GM23338 (cell line): ENCODE measurements around the gene RHOBTB3. TPM values are rescaled to one million over a fixed set of nuclear protein-coding genes. Genes with fewer than 3 reads are reported as not detected.

Experiments
- ATAC-seq: fragments of 200-7000 bp; cut with Tn5 transposase; 3 replicates; pipeline ENCODE4 v1.9.1; 2020
- DNase-seq: peaks from one replicate; pipeline ENCODE4 v3.0.0-alpha.2; 2015; ENCODE audit warnings: low spot score
- H2AFZ ChIP-seq: fragments of 200-600 bp; sonication (generic); 2 replicates; pipeline ENCODE4 v1.8.0; 2016; ENCODE audit warnings: antibody characterized with exemption, mild to moderate bottlenecking, moderate library complexity
- H3F3A ChIP-seq: fragments of 200-600 bp; sonication (generic); replicated peaks from 2 replicates; pipeline ENCODE4 v1.8.0; 2017; ENCODE audit warnings: antibody characterized with exemption, mixed run types, low read depth
- H3K27ac ChIP-seq: fragments of 200-600 bp; sonication (generic); 2 replicates; pipeline ENCODE4 v1.6.1; 2016; ENCODE audit warnings: low read depth
- H3K27me3 ChIP-seq: fragments of 200-600 bp; sonication (generic); 2 replicates; pipeline ENCODE4 v1.8.0; 2016; ENCODE audit warnings: mild to moderate bottlenecking, mixed run types, moderate library complexity; ENCODE audit not compliant: insufficient read depth
- H3K36me3 ChIP-seq: fragments of 200-600 bp; sonication (generic); 2 replicates; pipeline ENCODE4 v1.8.0; 2016; ENCODE audit warnings: mild to moderate bottlenecking; ENCODE audit not compliant: insufficient read depth
- H3K4me1 ChIP-seq: fragments of 200-600 bp; sonication (generic); 2 replicates; pipeline ENCODE4 v1.8.0; 2016; ENCODE audit warnings: mild to moderate bottlenecking, moderate library complexity; ENCODE audit not compliant: insufficient read depth
- H3K4me2 ChIP-seq: fragments of 200-600 bp; sonication (generic); 2 replicates; pipeline ENCODE4 v1.7.1; 2017; ENCODE audit warnings: mixed run types
- H3K4me3 ChIP-seq: fragments of 200-600 bp; sonication (generic); 2 replicates; pipeline ENCODE4 v1.6.1; 2016; ENCODE audit warnings: mixed run types
- H3K79me2 ChIP-seq: fragments of 200-600 bp; sonication (generic); replicated peaks from 2 replicates; pipeline ENCODE4 v1.8.0; 2017; ENCODE audit warnings: mild to moderate bottlenecking; ENCODE audit not compliant: insufficient read depth
- H3K9me2 ChIP-seq: fragments of 200-600 bp; sonication (generic); 2 replicates; pipeline ENCODE4 v1.8.0; 2017; ENCODE audit not compliant: insufficient read depth
- H4K20me1 ChIP-seq: fragments of 200-600 bp; sonication (generic); replicated peaks from 2 replicates; pipeline ENCODE4 v1.8.0; 2017; ENCODE audit warnings: mild to moderate bottlenecking; ENCODE audit not compliant: insufficient read depth
- H3K27ac Mint-ChIP-seq: 2 replicates; pipeline ENCODE4 v1.8.0; 2020; ENCODE audit warnings: inconsistent platforms, mild to moderate bottlenecking, moderate library complexity, mixed read lengths
- H3K27me3 Mint-ChIP-seq: 3 replicates; pipeline ENCODE4 v1.8.0; 2022; ENCODE audit warnings: low read depth, mild to moderate bottlenecking, moderate library complexity, mixed read lengths, inconsistent platforms; ENCODE audit not compliant: insufficient read depth, poor library complexity
- H3K36me3 Mint-ChIP-seq: 3 replicates; pipeline ENCODE4 v1.8.0; 2021; ENCODE audit warnings: low read depth, mild to moderate bottlenecking, inconsistent platforms, moderate library complexity, mixed read lengths
- H3K4me1 Mint-ChIP-seq: 3 replicates; pipeline ENCODE4 v1.8.0; 2020; ENCODE audit warnings: mild to moderate bottlenecking, inconsistent platforms, mixed read lengths
- H3K4me3 Mint-ChIP-seq: 3 replicates; pipeline ENCODE4 v1.8.0; 2021; ENCODE audit warnings: moderate library complexity, mild to moderate bottlenecking, inconsistent platforms, mixed read lengths
- H3K9me3 Mint-ChIP-seq: 3 replicates; pipeline ENCODE4 v1.8.0; 2020; ENCODE audit warnings: moderate library complexity, mild to moderate bottlenecking, inconsistent platforms, mixed read lengths
- CREB1 ChIP-seq: fragments of 250-450 bp; sonication (Bioruptor Pico); IDR thresholded peaks from 2 replicates; pipeline ENCODE4 v1.5.0; 2020; ENCODE audit warnings: low read depth, mild to moderate bottlenecking, moderate library complexity
- EZH2 ChIP-seq: fragments of 200-600 bp; sonication (generic); IDR thresholded peaks from one replicate; pipeline ENCODE4 v1.8.0; 2017; ENCODE audit warnings: antibody characterized with exemption, mild to moderate bottlenecking, low read depth; ENCODE audit not compliant: unreplicated experiment
- EZH2phosphoT487 ChIP-seq: fragments of 200-600 bp; sonication (generic); IDR thresholded peaks from one replicate; pipeline ENCODE4 v1.8.1; 2018; ENCODE audit warnings: antibody characterized with exemption; ENCODE audit not compliant: unreplicated experiment
- JUNB ChIP-seq: IDR thresholded peaks from one replicate; pipeline ENCODE4 v1.6.1; 2016; ENCODE audit warnings: antibody characterized with exemption; ENCODE audit not compliant: unreplicated experiment
- NANOG ChIP-seq: IDR thresholded peaks from 2 replicates; pipeline ENCODE4 v1.6.1; 2016; ENCODE audit warnings: antibody characterized with exemption, borderline replicate concordance
- POLR2AphosphoS5 ChIP-seq: IDR thresholded peaks from 2 replicates; pipeline ENCODE4 v1.6.1; 2016; ENCODE audit warnings: antibody characterized with exemption, low read depth
- STAT1 ChIP-seq: IDR thresholded peaks from one replicate; pipeline ENCODE4 v1.6.1; 2016; ENCODE audit warnings: antibody characterized with exemption; ENCODE audit not compliant: unreplicated experiment
- ZNF114 ChIP-seq: fragments of 250-450 bp; sonication (Bioruptor Pico); IDR thresholded peaks from 2 replicates; pipeline ENCODE4 v1.5.0; 2020; ENCODE audit warnings: mild to moderate bottlenecking, moderate library complexity
- ZNF331 ChIP-seq: fragments of 250-450 bp; sonication (Bioruptor Pico); IDR thresholded peaks from 2 replicates; pipeline ENCODE4 v1.5.0; 2020; ENCODE audit warnings: low read depth, mild to moderate bottlenecking, moderate library complexity
- polyA plus RNA-seq: library from polyadenylated mRNA; unstranded; fragments of >200 nt; fragmentation: Nextera tagmentation; extraction: Ambion mirVana; gene quantifications from 2 replicates; pipeline ENCODE4 v1.2.1, GENCODE V29; 2016
- total RNA-seq: library from RNA; depleted of rRNA; stranded (reverse); fragments of >200 nt; shearing (Covaris generic); gene quantifications from 2 replicates; pipeline ENCODE4 v1.2.3, GENCODE V29; 2014
- TF ChIP-seq, protein P1 (sequence below): fragments of 250-450 bp; sonication (Bioruptor Pico); IDR thresholded peaks from 2 replicates; pipeline ENCODE4 v1.5.0; 2020; ENCODE audit warnings: mild to moderate bottlenecking, moderate library complexity
- TF ChIP-seq, protein P2 (sequence below): IDR thresholded peaks from one replicate; pipeline ENCODE4 v1.6.1; 2018; ENCODE audit warnings: antibody characterized with exemption; ENCODE audit not compliant: unreplicated experiment
- TF ChIP-seq, protein P3 (sequence below), 2 experiments: fragments of 200-600 bp in 1 of 2; sonication (generic) in 1 of 2; conservative IDR thresholded peaks; 2 replicates each; pipeline versions ENCODE4 v1.5.1 to v1.6.1; 2016 to 2017; ENCODE audit warnings: antibody characterized with exemption in 2 of 2, low read depth in 2 of 2, mild to moderate bottlenecking in 2 of 2, moderate library complexity in 1 of 2
- TF ChIP-seq, protein P4 (sequence below): IDR thresholded peaks from 2 replicates; pipeline ENCODE4 v1.6.1; 2016; ENCODE audit warnings: antibody characterized with exemption

RHOBTB3 gene
- total and polyA plus RNA-seq, 2 experiments from 2014 or later = 10.0 to 13.4 TPM

DNA sequence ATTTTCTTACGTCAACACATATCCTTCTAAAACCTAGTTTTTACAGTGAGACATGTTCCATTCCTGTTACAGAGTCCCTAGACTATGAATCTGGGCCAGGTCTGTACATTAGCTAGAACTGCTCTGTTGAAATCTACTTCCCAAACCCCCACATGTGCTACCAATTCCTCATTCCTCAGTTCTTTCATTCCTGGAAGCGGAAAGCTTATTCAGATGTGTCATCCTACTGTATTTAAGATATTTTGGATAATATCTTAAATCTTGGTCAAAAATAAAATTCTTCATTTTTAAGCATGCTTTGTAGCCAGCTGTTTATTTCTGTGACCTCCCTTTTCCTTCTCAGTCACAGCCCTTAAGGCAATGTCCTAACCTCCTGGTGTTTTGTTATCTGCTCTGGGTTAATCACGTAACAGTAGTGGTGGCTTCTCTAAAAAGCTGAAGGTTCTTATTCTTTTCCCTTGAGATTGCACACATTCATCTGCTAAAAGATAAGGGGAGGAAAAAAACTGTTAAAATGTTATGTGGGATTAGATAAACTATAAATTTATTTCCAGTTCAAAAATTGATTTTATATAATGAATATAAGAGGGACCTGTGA is 55.8 kb downstream of the RHOBTB3 start:
- Histone ChIP-seq H3K4me3 (no peak overlapping the region), H3K4me2 (no peak overlapping the region), H3K9me2 (no peaks in the 10 kb centered on the region), H3K36me3 (no peaks in the 10 kb centered on the region), H3F3A (no peaks in the 10 kb centered on the region), H3K27ac (no peak overlapping the region), H3K79me2 (no peaks in the 10 kb centered on the region), H4K20me1 (no peaks in the 10 kb centered on the region), H3K4me1 (no peaks in the 10 kb centered on the region), H2AFZ (no peak overlapping the region), H3K27me3 (no peaks in the 10 kb centered on the region)
- Mint-ChIP-seq H3K27me3 (no peaks in the 10 kb centered on the region), H3K36me3 (no peaks in the 10 kb centered on the region; the same call in 2 of the 3 replicates), H3K27ac (no peak overlapping the region), H3K9me3 (peaks cover 2% of the 10 kb centered on the region; the same call in 2 of the 3 replicates), H3K4me1 (no peaks in the 10 kb centered on the region), H3K4me3 (no peak overlapping the region)
- no peak for ATAC-seq
- TF ChIP-seq, protein P1, sequence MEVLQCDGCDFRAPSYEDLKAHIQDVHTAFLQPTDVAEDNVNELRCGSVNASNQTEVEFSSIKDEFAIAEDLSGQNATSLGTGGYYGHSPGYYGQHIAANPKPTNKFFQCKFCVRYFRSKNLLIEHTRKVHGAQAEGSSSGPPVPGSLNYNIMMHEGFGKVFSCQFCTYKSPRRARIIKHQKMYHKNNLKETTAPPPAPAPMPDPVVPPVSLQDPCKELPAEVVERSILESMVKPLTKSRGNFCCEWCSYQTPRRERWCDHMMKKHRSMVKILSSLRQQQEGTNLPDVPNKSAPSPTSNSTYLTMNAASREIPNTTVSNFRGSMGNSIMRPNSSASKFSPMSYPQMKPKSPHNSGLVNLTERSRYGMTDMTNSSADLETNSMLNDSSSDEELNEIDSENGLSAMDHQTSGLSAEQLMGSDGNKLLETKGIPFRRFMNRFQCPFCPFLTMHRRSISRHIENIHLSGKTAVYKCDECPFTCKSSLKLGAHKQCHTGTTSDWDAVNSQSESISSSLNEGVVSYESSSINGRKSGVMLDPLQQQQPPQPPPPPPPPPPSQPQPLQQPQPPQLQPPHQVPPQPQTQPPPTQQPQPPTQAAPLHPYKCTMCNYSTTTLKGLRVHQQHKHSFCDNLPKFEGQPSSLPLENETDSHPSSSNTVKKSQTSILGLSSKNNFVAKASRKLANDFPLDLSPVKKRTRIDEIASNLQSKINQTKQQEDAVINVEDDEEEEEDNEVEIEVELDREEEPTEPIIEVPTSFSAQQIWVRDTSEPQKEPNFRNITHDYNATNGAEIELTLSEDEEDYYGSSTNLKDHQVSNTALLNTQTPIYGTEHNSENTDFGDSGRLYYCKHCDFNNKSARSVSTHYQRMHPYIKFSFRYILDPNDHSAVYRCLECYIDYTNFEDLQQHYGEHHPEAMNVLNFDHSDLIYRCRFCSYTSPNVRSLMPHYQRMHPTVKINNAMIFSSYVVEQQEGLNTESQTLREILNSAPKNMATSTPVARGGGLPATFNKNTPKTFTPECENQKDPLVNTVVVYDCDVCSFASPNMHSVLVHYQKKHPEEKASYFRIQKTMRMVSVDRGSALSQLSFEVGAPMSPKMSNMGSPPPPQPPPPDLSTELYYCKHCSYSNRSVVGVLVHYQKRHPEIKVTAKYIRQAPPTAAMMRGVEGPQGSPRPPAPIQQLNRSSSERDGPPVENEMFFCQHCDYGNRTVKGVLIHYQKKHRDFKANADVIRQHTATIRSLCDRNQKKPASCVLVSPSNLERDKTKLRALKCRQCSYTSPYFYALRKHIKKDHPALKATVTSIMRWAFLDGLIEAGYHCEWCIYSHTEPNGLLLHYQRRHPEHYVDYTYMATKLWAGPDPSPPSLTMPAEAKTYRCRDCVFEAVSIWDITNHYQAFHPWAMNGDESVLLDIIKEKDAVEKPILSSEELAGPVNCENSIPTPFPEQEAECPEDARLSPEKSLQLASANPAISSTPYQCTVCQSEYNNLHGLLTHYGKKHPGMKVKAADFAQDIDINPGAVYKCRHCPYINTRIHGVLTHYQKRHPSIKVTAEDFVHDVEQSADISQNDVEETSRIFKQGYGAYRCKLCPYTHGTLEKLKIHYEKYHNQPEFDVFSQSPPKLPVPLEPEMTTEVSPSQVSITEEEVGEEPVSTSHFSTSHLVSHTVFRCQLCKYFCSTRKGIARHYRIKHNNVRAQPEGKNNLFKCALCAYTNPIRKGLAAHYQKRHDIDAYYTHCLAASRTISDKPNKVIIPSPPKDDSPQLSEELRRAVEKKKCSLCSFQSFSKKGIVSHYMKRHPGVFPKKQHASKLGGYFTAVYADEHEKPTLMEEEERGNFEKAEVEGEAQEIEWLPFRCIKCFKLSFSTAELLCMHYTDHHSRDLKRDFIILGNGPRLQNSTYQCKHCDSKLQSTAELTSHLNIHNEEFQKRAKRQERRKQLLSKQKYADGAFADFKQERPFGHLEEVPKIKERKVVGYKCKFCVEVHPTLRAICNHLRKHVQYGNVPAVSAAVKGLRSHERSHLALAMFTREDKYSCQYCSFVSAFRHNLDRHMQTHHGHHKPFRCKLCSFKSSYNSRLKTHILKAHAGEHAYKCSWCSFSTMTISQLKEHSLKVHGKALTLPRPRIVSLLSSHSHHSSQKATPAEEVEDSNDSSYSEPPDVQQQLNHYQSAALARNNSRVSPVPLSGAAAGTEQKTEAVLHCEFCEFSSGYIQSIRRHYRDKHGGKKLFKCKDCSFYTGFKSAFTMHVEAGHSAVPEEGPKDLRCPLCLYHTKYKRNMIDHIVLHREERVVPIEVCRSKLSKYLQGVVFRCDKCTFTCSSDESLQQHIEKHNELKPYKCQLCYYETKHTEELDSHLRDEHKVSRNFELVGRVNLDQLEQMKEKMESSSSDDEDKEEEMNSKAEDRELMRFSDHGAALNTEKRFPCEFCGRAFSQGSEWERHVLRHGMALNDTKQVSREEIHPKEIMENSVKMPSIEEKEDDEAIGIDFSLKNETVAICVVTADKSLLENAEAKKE (CRISPR knock-in tag) = no peak
- TF ChIP-seq, protein P2, sequence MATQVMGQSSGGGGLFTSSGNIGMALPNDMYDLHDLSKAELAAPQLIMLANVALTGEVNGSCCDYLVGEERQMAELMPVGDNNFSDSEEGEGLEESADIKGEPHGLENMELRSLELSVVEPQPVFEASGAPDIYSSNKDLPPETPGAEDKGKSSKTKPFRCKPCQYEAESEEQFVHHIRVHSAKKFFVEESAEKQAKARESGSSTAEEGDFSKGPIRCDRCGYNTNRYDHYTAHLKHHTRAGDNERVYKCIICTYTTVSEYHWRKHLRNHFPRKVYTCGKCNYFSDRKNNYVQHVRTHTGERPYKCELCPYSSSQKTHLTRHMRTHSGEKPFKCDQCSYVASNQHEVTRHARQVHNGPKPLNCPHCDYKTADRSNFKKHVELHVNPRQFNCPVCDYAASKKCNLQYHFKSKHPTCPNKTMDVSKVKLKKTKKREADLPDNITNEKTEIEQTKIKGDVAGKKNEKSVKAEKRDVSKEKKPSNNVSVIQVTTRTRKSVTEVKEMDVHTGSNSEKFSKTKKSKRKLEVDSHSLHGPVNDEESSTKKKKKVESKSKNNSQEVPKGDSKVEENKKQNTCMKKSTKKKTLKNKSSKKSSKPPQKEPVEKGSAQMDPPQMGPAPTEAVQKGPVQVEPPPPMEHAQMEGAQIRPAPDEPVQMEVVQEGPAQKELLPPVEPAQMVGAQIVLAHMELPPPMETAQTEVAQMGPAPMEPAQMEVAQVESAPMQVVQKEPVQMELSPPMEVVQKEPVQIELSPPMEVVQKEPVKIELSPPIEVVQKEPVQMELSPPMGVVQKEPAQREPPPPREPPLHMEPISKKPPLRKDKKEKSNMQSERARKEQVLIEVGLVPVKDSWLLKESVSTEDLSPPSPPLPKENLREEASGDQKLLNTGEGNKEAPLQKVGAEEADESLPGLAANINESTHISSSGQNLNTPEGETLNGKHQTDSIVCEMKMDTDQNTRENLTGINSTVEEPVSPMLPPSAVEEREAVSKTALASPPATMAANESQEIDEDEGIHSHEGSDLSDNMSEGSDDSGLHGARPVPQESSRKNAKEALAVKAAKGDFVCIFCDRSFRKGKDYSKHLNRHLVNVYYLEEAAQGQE = no peak
- no peak for TF ChIP-seq STAT1
- TF ChIP-seq ZNF114 = no peak
- no peak for TF ChIP-seq JUNB
- no peak for TF ChIP-seq NANOG
- TF ChIP-seq, protein P3, sequence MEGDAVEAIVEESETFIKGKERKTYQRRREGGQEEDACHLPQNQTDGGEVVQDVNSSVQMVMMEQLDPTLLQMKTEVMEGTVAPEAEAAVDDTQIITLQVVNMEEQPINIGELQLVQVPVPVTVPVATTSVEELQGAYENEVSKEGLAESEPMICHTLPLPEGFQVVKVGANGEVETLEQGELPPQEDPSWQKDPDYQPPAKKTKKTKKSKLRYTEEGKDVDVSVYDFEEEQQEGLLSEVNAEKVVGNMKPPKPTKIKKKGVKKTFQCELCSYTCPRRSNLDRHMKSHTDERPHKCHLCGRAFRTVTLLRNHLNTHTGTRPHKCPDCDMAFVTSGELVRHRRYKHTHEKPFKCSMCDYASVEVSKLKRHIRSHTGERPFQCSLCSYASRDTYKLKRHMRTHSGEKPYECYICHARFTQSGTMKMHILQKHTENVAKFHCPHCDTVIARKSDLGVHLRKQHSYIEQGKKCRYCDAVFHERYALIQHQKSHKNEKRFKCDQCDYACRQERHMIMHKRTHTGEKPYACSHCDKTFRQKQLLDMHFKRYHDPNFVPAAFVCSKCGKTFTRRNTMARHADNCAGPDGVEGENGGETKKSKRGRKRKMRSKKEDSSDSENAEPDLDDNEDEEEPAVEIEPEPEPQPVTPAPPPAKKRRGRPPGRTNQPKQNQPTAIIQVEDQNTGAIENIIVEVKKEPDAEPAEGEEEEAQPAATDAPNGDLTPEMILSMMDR (conservative IDR thresholded peaks at IDR 0.05; ENCODE audit: low read depth in 2 of 2) = no peak
- no peak for TF ChIP-seq POLR2AphosphoS5
- TF ChIP-seq CREB1 = no peak
- no peak for TF ChIP-seq EZH2phosphoT487
- no peak for TF ChIP-seq ZNF331
- TF ChIP-seq EZH2 = no peak
- TF ChIP-seq, protein P4, sequence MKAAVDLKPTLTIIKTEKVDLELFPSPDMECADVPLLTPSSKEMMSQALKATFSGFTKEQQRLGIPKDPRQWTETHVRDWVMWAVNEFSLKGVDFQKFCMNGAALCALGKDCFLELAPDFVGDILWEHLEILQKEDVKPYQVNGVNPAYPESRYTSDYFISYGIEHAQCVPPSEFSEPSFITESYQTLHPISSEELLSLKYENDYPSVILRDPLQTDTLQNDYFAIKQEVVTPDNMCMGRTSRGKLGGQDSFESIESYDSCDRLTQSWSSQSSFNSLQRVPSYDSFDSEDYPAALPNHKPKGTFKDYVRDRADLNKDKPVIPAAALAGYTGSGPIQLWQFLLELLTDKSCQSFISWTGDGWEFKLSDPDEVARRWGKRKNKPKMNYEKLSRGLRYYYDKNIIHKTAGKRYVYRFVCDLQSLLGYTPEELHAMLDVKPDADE = no peak
- no peak for DNase-seq
